HG03159 (cell line): ENCODE data around the gene SGSH.

ENCODE experiments used
- ATAC-seq: cut with Tn5 transposase; IDR thresholded peaks from one replicate; pipeline ENCODE4 v1.9.1; 2021; ENCODE audit warnings: mild to moderate bottlenecking, moderate library complexity; ENCODE audit not compliant: unreplicated experiment

The SGSH gene

DNA sequence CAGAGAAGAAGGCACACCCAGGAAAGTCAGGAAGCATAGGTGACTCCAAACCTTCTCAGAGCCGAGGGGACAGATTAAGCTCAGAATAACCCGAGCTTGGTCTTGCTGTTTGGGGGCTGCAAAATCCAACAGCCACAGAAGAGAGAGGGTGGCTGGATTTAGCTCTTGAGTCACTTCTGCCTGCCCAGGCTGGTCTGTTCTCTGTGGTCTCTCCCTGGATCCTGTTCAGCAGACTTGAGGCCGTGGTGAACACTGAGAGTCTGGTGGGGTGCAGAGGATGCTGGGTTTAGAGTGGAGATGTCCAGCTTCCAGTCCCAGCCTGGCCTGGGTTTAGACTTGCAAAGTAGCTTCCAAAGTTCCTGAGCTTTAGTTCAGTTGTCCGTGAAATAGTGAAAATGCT, 8.9 kb upstream of the SGSH start:
- ATAC-seq: no peak

GRCh38 chr17:80228477-80228876, 8.3 kb upstream of the SGSH start:
- ATAC-seq: no peak

GRCh38 chr17:80227666-80228065, 7.5 kb upstream of the SGSH start:
- no peak for ATAC-seq

DNA sequence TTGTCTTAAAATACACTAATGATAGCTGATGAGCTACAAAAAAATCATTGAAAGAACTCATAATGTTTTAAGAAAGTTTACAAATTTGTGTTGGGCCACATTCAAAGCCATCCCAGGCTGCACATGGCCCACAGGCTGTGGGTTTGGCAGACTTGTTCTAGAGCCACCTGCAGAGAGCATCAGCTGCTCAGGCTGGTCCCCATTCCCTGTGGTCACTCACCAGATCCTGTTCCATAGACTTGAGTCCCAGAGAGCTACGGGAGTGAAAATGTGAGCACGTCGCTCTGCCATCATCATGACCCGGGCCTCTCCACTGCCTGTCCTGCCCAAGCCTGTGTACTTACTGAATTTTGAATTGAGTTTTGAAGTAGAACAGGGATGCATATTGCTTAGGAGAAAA, 7.0 kb upstream of the SGSH start:
- no peak for ATAC-seq

DNA sequence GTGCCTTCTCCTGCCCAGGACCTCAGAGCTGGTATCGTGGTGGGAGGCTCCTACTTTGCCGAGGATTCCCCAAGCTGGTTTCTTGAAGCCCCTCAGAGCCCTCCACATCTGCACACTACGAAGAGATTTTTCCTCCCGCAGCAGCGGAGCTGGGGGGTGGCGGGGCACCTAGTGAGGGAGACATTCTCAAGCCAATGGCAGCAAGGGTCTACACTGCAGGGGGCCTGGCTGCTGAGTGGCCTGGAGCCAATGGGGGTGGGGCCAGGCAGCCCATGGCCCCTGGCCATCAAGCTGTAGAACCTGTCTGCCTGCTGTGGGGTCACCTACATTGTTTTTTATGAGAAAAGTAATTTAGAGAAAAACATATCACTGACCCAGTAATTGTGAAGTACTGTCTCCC, 5.1 kb upstream of the SGSH start:
- no peak for ATAC-seq

- no peak for ATAC-seq
These were observed 4.5 kb upstream of the SGSH start for GRCh38 chr17:80224683-80225082.

DNA sequence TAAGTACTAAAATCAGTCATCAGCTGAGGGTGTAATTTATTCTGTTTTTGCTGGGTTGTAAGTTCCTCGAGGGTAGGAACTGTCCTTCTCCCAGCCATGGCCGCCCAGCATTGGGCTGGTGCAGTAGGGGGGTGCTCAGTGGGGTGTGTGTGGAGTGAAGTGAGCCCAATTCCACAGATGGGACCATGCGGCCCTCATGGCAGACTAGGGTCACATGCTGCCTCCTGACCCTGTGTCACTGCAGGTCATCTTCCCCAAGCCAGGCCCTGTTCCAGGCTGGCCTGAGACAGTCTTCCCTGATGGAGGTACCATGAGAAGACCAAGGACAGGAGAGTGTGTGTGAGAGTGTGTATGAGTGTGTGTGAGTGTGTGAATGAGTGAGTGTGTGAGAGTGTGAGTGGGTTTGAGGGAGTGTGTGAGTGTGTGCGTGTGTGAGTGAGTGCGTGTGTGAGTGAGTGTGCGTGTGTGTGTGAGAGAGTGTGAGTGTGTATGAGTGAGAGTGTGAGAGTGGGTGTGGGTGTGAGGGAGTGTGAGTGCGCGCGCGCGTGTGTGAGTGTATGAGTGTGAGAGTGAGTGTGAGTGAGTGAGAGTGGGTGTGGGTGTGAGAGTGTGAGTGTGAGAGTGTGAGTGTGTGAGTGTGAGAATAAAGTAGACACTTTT, 3.8 kb upstream of the SGSH start:
- no peak for ATAC-seq

DNA sequence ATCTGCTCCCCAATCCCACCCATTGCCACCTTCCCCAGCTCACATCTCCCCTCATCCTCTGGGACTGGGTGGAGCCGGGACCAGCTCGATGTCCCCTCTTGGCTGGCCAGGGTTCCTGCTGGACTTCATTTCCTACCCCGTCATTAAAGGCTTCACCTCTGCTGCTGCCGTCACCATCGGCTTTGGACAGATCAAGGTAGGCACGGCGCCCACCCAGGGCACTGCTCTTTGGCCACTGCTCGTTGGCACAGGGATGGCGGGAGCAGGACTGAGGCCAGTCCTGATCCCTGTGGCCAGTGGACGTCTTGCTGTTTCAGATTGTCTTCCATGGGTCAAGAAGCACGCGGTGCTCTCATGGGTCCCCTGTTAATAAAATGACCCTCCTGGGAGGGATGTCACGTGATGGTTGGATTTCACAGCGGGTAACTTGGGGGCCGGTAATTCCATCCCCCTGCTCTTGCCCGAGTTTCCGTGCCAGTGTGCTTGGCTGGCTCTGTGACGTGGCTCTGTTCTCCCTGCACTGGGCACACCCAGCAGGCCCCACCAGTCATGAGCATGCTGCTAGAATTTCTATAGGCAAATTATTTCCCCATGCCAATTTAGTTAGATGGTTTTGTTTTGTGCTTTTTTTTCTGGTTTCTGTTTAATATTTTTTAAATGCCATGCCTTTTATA, 3.1 kb upstream of the SGSH start:
- no peak for ATAC-seq

DNA sequence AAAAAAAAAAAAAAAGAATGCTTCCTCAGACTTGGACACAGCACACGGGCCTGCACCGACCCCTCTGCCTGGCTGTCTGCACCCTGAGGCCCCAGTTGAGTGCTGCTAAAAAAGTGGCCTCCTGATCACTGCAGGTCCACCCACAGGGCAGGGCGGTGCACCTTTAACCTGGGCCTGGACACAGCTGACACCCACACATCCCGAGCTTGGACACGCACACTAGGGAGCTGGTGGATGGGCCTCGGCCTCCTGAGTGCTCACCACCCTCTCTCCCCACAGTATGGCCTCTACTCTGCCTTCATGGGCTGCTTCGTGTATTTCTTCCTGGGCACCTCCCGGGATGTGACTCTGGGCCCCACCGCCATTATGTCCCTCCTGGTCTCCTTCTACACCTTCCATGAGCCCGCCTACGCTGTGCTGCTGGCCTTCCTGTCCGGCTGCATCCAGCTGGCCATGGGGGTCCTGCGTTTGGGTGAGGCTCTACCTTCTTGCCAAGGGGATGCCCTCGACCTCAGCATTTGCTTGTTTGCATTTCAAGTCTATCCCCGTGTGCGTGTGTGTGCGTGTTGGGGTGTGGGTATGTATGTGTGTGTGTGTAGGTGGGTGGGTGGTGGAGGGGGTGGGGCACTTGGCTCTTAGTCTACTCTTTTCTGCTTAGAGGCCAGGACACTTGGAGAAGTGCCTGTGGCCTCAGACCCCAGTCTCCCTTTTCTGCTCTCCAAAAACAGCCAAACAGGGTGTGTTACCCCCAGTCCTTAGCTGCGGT, 2.4 kb upstream of the SGSH start:
- ATAC-seq: no peak

- ATAC-seq: no peak
These were observed 1.4 kb upstream of the SGSH start for GRCh38 chr17:80221351-80222105.

GRCh38 chr17:80220736-80221215, 643 bp upstream of the SGSH start:
- ATAC-seq: no peak

- no peak for ATAC-seq
These were observed 425 bp downstream of the SGSH start for GRCh38 chr17:80219763-80220053.

DNA sequence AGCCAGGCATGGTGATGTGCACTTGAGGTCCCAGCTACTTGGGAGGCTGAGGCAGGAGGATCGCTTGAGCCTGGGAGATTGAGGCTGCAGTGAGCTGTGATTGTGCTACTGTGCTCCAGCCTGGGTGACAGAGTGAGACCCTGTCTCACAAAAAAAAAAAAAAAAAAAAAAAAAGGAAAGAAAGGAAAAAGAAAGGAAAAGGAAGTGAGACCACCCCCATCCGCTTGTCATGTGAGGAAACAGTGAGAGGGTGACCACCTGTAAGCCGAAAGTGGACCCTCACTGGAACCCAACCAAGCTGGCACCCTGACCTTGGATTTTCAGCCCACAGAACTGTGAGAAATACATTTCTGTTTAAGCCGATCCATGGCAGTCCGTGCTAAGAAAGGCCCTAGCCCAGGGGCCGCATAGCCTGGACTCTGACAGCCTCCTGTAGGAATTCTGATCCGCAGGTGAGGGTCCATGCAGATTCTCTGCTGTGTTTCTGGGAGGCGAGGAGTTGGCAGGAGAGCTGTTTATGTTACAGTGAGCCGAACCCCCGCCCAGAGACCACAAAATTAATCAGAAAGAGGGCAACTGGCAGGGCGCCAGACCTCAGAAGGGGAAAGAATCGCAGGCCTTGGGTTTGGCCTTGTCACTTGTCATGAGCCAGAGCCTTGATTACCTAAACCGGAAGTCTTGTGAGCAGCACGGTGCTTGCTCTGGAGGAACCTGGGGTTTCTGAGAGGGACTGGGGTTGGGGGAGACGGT, 945 bp downstream of the SGSH start:
- ATAC-seq: peak; percentile 63

DNA sequence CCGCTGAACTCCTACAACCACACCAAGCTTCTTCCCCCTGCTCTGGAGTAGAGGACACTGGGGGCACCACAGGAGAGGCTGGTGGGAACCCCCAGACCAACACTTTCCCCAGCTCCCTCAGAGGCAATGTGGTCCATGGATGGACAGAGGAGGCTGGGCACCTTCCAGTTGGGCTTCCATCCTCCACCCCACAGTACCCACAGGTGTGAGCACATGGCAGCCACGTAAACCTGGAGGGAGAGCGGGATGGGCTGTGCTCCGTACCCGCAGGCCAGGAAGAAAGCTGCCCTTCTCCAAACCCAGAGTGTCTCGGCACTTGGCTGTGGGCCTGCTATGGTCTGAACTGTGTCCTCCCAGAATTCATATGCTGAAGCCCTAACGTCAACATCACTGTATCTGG, 1.7 kb downstream of the SGSH start:
- ATAC-seq: no peak

GRCh38 chr17:80217703-80218362, 2.3 kb downstream of the SGSH start:
- ATAC-seq: no peak

- ATAC-seq: no peak
These were observed 3.4 kb downstream of the SGSH start for GRCh38 chr17:80216473-80217456.

- no peak for ATAC-seq
These were observed 5.3 kb downstream of the SGSH start for GRCh38 chr17:80214878-80215210.

- no peak for ATAC-seq
These were observed 5.9 kb downstream of the SGSH start for GRCh38 chr17:80214012-80214877.
